ENCODE measurements around the gene HBD.

The HBD gene

GRCh38 chr11:5223686-5224085 is 10.6 kb downstream of the HBD start:
- Histone ChIP-seq H3F3A (ENCODE audit: insufficient read depth, low read length) (peaks cover 3% of the 10 kb centered on the region), H3K4me3 (ENCODE audit: low read length) (no peak overlapping the region), H3K79me2 (ENCODE audit: low read length) (no peaks in the 10 kb centered on the region), H3K4me1 (ENCODE audit: low read length) (peaks cover 9% of the 10 kb centered on the region), H3K27ac (ENCODE audit: low read length) (no peak overlapping the region), H3K27me3 (replicated peaks; ENCODE audit: insufficient read depth, low read length) (no peaks in the 10 kb centered on the region), H3K9me2 (replicated peaks; ENCODE audit: insufficient read depth, low read length) (no peaks in the 10 kb centered on the region), H3K9ac (ENCODE audit: low read length) (no peak overlapping the region), H2AFZ (ENCODE audit: low read length) (no peak overlapping the region), H3K36me3 (replicated peaks; ENCODE audit: insufficient read depth, low read length) (no peaks in the 10 kb centered on the region), H3K9me3 (replicated peaks; ENCODE audit: insufficient read depth, low read length) (no peaks in the 10 kb centered on the region), H4K20me1 (ENCODE audit: insufficient read depth, low read length) (no peaks in the 10 kb centered on the region), H3K4me2 (ENCODE audit: low read depth, low read length) (no peak overlapping the region)
- no peak for DNase-seq
- no peak for TF ChIP-seq EZH2 (optimal IDR thresholded peaks at IDR 0.05; ENCODE audit: low read depth, low read length)
- no peak for TF ChIP-seq EZH2phosphoT487 (IDR thresholded peaks at IDR 0.05; ENCODE audit: low read length)
- TF ChIP-seq, protein P1, sequence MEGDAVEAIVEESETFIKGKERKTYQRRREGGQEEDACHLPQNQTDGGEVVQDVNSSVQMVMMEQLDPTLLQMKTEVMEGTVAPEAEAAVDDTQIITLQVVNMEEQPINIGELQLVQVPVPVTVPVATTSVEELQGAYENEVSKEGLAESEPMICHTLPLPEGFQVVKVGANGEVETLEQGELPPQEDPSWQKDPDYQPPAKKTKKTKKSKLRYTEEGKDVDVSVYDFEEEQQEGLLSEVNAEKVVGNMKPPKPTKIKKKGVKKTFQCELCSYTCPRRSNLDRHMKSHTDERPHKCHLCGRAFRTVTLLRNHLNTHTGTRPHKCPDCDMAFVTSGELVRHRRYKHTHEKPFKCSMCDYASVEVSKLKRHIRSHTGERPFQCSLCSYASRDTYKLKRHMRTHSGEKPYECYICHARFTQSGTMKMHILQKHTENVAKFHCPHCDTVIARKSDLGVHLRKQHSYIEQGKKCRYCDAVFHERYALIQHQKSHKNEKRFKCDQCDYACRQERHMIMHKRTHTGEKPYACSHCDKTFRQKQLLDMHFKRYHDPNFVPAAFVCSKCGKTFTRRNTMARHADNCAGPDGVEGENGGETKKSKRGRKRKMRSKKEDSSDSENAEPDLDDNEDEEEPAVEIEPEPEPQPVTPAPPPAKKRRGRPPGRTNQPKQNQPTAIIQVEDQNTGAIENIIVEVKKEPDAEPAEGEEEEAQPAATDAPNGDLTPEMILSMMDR (IDR thresholded peaks at IDR 0.05; ENCODE audit: low read length), result no peak

- Histone ChIP-seq H2AFZ (ENCODE audit: low read length) (no peak overlapping the region), H3K27ac (ENCODE audit: low read length) (no peak overlapping the region), H3K9me2 (replicated peaks; ENCODE audit: insufficient read depth, low read length) (no peaks in the 10 kb centered on the region), H3K36me3 (replicated peaks; ENCODE audit: insufficient read depth, low read length) (no peaks in the 10 kb centered on the region), H3K9ac (ENCODE audit: low read length) (no peak overlapping the region), H3K4me3 (ENCODE audit: low read length) (no peak overlapping the region), H3K79me2 (ENCODE audit: low read length) (no peaks in the 10 kb centered on the region), H3K4me2 (ENCODE audit: low read depth, low read length) (no peak overlapping the region), H3K27me3 (replicated peaks; ENCODE audit: insufficient read depth, low read length) (no peaks in the 10 kb centered on the region), H4K20me1 (ENCODE audit: insufficient read depth, low read length) (no peaks in the 10 kb centered on the region), H3K4me1 (ENCODE audit: low read length) (peaks cover 6% of the 10 kb centered on the region; the same call in 1 of the 2 replicates), H3F3A (ENCODE audit: insufficient read depth, low read length) (no peaks in the 10 kb centered on the region; the same call in 1 of the 2 replicates), H3K9me3 (replicated peaks; ENCODE audit: insufficient read depth, low read length) (no peaks in the 10 kb centered on the region)
- TF ChIP-seq, protein P1 (IDR thresholded peaks at IDR 0.05; ENCODE audit: low read length), result no peak
- TF ChIP-seq EZH2phosphoT487 (IDR thresholded peaks at IDR 0.05; ENCODE audit: low read length) (no peak), EZH2 (optimal IDR thresholded peaks at IDR 0.05; ENCODE audit: low read depth, low read length) (no peak)
- no peak for DNase-seq
Observed at GRCh38 chr11:5223146-5223545, 11.1 kb downstream of the HBD start.

DNA sequence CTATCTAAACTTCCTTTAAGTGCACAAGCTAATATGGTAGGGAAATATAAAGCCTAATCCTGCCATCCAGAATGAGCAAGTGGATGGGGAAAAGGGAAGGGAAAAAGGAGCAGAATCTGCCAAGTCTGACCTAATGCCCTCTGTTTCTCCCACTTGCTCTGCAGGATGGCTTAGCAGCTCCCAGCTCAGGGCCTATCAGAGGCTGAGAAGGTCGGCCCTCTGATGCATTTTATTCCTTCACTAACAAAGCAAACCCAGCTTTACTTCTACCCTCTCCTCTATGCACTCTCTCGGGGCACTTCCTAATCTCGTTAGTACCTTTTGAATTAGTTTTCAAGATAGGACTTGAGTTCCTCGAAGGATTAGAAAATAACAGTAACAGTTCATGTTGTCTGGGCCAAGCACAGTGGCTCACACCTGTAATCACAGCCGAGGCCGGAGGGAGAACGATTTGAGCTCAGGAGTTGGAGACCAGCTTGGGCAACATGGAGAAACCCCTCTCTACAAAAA is 23.9 kb downstream of the HBD start:
- no peak overlapping the region for H3K4me3 ChIP-seq (ENCODE audit: low read length)
- H3F3A ChIP-seq (ENCODE audit: insufficient read depth, low read length), result no peaks in the 10 kb centered on the region
- H3K9me3 ChIP-seq (replicated peaks; ENCODE audit: insufficient read depth, low read length), result no peaks in the 10 kb centered on the region
- no peaks in the 10 kb centered on the region for H3K79me2 ChIP-seq (ENCODE audit: low read length)
- TF ChIP-seq EZH2phosphoT487 (IDR thresholded peaks at IDR 0.05; ENCODE audit: low read length), result no peak
- TF ChIP-seq, protein P1 (IDR thresholded peaks at IDR 0.05; ENCODE audit: low read length), result no peak
- TF ChIP-seq EZH2 (optimal IDR thresholded peaks at IDR 0.05; ENCODE audit: low read depth, low read length), result no peak
- no peaks in the 10 kb centered on the region for H3K9me2 ChIP-seq (replicated peaks; ENCODE audit: insufficient read depth, low read length)
- H3K9ac ChIP-seq (ENCODE audit: low read length), result no peak overlapping the region
- H3K27me3 ChIP-seq (replicated peaks; ENCODE audit: insufficient read depth, low read length), result no peaks in the 10 kb centered on the region
- no peaks in the 10 kb centered on the region for H4K20me1 ChIP-seq (ENCODE audit: insufficient read depth, low read length)
- H3K27ac ChIP-seq (ENCODE audit: low read length), result no peak overlapping the region
- no peaks in the 10 kb centered on the region for H3K36me3 ChIP-seq (replicated peaks; ENCODE audit: insufficient read depth, low read length)
- no peak overlapping the region for H3K4me2 ChIP-seq (ENCODE audit: low read depth, low read length)
- no peak overlapping the region for H2AFZ ChIP-seq (ENCODE audit: low read length)
- H3K4me1 ChIP-seq (ENCODE audit: low read length), result no peaks in the 10 kb centered on the region
- DNase-seq, result no peak
